ENCODE data around the gene FMO4.
"Not testable (repeated sequence)": the region's sequence is repeated elsewhere in the genome, so short reads cannot be mapped to it uniquely, and the experiment has no call there.

FMO4 gene, protein sequence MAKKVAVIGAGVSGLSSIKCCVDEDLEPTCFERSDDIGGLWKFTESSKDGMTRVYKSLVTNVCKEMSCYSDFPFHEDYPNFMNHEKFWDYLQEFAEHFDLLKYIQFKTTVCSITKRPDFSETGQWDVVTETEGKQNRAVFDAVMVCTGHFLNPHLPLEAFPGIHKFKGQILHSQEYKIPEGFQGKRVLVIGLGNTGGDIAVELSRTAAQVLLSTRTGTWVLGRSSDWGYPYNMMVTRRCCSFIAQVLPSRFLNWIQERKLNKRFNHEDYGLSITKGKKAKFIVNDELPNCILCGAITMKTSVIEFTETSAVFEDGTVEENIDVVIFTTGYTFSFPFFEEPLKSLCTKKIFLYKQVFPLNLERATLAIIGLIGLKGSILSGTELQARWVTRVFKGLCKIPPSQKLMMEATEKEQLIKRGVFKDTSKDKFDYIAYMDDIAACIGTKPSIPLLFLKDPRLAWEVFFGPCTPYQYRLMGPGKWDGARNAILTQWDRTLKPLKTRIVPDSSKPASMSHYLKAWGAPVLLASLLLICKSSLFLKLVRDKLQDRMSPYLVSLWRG

DNA sequence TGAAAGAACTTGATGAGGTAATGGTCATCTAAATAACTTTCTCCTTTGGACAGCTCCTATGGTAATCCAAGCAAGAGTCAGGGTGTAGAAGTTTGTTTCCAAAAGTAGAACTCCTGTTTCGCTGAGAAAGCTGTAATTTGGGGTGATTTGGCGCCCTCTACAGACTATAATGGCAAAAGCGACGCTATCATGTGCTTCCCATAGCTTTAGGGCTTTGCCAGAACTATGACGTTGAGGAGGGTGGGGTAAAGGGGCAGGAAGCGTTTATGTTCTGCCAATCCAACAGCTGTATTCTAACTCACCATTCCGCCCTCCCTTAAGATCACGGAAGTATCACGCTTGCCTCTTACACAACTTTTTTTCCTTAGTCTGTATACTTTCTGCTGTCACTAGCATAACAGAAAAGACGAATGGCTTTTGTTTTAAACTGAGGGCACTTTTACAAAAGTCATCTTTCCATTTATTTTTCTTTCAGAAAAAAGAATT lies at the start of gene FMO4:
FMO4 (plus strand) TSS at position 349 of the 486 bp plus-strand sequence. CDS start 5,643 bp downstream, outside the sequence.
- Mint-ChIP-seq H3K27me3 (no peaks in the 10 kb centered on the region), H3K36me3 (peaks cover 6% of the 10 kb centered on the region)

DNA sequence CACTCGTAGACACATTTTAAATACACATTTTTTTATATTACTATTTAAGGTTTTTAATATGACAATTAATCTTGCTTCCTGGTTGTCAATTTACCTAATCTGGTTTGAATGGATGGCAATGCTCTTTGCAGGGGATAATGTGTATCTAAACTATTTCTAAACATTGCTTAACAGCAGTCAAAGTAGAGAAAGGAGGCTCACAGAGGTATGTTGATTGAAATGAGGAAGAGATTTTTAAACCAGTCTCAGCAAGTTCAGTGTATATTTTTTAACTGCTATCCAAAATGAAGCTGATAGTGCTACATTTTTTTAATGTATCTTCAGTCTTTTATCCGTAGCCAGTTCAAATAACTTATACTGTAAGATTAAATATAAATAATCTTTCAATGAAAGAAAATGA lies 48.3 kb upstream of the FMO4 start:
- Mint-ChIP-seq H3K27ac (no peak overlapping the region), H3K27me3 (peaks cover 8% of the 10 kb centered on the region), H3K9me3 (no peaks in the 10 kb centered on the region), H3K36me3 (no peaks in the 10 kb centered on the region), H3K4me1 (no peaks in the 10 kb centered on the region), H3K4me3 (no peak overlapping the region)
- DNase-seq (ENCODE audit: low spot score in 2 of 2) = no peak
- no peak for ATAC-seq (ENCODE audit: low read depth)

More for the DNA sequence above, at the start of gene FMO4:
- ATAC-seq (ENCODE audit: low read depth) (peak; percentile 99), DNase-seq (ENCODE audit: low spot score in 2 of 2) (peak; percentile 48 to 77)
- no peaks in the 10 kb centered on the region for H3K9me3 Mint-ChIP-seq
- peaks cover 4% of the 10 kb centered on the region for H3K4me1 Mint-ChIP-seq
- peak within 1 kb of the TSS; percentile 89 for H3K27ac Mint-ChIP-seq
- peak within 1 kb of the TSS; percentile 82 for H3K4me3 Mint-ChIP-seq

DNA sequence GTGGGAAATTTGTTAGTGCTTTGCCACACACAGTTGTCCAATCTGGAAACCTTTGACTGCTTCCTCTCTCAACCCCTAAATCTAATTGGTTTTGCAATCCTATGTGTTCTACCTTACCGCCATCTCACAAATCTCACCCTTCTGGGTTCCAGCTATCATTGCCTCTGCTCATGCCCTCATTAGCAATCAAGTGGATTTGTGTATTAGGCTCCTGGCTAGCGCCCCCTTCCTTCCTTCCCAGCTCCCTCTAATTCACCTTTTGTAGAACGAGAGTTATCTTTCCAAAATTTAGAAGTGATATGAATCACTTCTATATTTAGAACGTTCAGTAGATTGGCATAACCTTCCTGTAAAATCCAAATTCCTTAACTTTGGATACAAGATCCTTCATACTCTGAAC lies 47.1 kb upstream of the FMO4 start:
- H3K4me3 Mint-ChIP-seq = no peak overlapping the region
- DNase-seq (ENCODE audit: low spot score in 2 of 2) (no peak), ATAC-seq (ENCODE audit: low read depth) (no peak)
- no peaks in the 10 kb centered on the region for H3K4me1 Mint-ChIP-seq
- no peaks in the 10 kb centered on the region for H3K9me3 Mint-ChIP-seq
- peaks cover 2% of the 10 kb centered on the region for H3K36me3 Mint-ChIP-seq
- H3K27ac Mint-ChIP-seq = no peak overlapping the region
- H3K27me3 Mint-ChIP-seq = peaks cover 13% of the 10 kb centered on the region

DNA sequence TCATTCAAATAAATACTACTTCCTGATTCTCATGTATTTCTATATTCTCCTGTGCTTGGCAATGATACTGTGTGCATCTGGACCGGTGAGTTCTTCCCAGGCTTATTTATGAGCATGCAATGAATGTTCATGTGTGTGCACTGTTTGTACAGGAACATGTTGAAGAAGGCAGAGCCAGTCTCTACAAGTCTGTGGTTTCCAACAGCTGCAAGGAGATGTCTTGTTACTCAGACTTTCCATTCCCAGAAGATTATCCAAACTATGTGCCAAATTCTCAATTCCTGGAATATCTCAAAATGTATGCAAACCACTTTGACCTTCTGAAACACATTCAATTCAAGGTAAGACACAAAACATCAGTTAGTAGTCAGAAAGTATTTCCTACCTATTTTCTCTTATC lies 46.6 kb upstream of the FMO4 start:
- Mint-ChIP-seq H3K4me1 (no peaks in the 10 kb centered on the region), H3K27me3 (peaks cover 13% of the 10 kb centered on the region), H3K36me3 (peaks cover 2% of the 10 kb centered on the region), H3K4me3 (no peak overlapping the region), H3K9me3 (no peaks in the 10 kb centered on the region), H3K27ac (no peak overlapping the region)
- DNase-seq (ENCODE audit: low spot score in 2 of 2) (no peak), ATAC-seq (ENCODE audit: low read depth) (no peak)

DNA sequence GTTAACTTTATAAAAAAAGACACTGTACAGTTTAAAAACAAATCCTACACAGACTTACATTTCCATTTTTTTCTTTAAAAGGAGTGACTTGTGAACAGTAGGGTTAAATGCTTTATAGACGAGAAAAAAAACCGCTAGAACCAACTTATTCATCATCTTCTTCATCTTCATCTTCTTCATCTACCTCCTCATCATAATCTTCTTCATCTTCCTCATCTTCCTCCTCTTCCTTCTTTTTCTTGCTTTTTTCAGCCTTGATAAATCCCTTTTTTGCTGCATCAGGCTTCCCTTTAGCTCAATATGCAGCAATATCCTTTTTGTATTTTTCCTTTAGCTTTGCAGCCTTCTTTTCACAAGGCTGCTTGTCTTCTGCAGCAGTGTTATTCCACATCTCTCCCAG lies 43.2 kb upstream of the FMO4 start:
- ATAC-seq (ENCODE audit: low read depth) = no peak
- Mint-ChIP-seq H3K36me3 (peaks cover 2% of the 10 kb centered on the region), H3K4me3 (no peak overlapping the region), H3K9me3 (no peaks in the 10 kb centered on the region), H3K4me1 (no peaks in the 10 kb centered on the region), H3K27me3 (peaks cover 10% of the 10 kb centered on the region), H3K27ac (no peak overlapping the region)
- no peak for DNase-seq (ENCODE audit: low spot score in 2 of 2)

DNA sequence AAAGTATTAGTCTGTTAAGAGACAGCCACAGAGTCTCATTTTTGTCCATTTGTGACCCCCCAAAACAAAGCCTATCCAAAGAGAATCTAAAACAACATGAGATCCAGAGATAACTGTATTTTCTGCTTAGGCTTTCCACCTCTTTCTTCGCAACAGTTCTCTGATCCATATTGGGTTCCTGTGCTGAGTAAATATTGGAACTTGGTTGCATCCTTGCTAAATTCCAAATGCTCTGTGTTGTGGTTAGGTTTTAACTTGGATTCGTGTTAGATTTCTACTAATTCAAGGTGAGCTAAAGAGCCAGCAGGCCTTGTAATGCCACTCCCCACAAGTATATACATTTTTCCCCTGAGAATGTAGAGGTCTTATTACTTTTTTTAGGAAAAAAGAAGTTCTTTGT lies 36.4 kb upstream of the FMO4 start:
- no peak for DNase-seq (ENCODE audit: low spot score in 2 of 2)
- H3K9me3 Mint-ChIP-seq = no peaks in the 10 kb centered on the region
- H3K27ac Mint-ChIP-seq = no peak overlapping the region
- peaks cover 2% of the 10 kb centered on the region for H3K27me3 Mint-ChIP-seq
- H3K4me3 Mint-ChIP-seq = no peak overlapping the region
- H3K4me1 Mint-ChIP-seq = peaks cover 8% of the 10 kb centered on the region
- no peak for ATAC-seq (ENCODE audit: low read depth)
- no peaks in the 10 kb centered on the region for H3K36me3 Mint-ChIP-seq

DNA sequence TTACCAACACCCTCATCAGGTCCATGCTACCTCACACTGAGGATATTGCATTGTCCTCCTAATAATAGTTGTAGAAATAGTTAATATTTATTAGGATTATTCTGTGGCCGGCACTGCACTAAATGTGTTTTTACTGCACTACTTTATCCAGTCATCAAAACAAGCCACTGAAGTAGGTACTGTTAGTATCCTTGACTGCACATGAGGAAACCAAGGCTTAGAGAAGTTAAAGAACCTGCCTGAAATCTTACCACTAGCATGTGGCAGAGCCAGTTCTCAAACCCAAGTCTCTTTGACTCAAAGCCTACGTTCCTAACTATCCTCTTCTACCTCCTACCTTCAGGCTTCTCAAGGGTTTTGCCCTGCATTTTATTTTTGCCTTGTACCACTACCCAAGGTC lies 34.7 kb upstream of the FMO4 start:
- Mint-ChIP-seq H3K9me3 (no peaks in the 10 kb centered on the region), H3K4me1 (peaks cover 8% of the 10 kb centered on the region), H3K4me3 (peak overlapping the region; percentile 37), H3K27ac (no peak overlapping the region), H3K27me3 (peaks cover 2% of the 10 kb centered on the region), H3K36me3 (no peaks in the 10 kb centered on the region)
- DNase-seq (ENCODE audit: low spot score in 2 of 2) (no peak), ATAC-seq (ENCODE audit: low read depth) (no peak)

DNA sequence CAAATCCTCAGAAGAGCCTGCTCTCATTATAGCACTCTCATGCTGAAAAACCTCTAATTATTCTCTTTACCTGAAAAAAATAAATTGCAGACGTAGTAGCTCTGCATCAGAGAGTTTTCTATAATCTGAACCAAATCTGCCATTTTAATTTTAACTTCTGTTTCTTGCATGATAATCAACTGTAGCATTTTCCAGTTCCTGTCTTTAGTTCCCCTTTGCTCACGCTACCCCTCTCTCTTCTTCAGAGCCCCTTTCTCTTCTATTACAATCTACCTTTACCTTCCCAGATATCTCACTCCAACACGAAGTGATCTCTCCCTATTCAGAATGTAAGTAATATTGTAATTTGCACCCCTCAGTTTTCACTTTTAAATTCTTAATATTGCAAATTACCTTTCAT lies 34.3 kb upstream of the FMO4 start:
- Mint-ChIP-seq H3K4me1 (peaks cover 8% of the 10 kb centered on the region), H3K9me3 (no peaks in the 10 kb centered on the region), H3K36me3 (no peaks in the 10 kb centered on the region), H3K4me3 (peak overlapping the region; percentile 37), H3K27ac (no peak overlapping the region), H3K27me3 (peaks cover 2% of the 10 kb centered on the region)
- DNase-seq (ENCODE audit: low spot score in 2 of 2) (no peak), ATAC-seq (ENCODE audit: low read depth) (peak; percentile 52)

DNA sequence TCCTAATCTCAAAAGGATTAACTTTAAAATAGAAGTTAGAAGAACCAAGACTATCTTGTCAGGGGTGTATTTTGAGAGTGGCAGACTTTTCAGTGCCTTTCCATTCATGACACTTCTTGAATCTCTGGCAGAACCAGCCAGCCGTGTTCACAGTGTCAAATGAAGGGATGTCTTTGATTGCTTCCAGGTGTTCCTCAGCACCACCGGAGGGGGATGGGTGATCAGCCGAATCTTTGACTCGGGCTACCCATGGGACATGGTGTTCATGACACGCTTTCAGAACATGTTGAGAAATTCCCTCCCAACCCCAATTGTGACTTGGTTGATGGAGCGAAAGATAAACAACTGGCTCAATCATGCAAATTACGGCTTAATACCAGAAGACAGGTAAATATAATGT lies 33.4 kb upstream of the FMO4 start:
- no peak overlapping the region for H3K27ac Mint-ChIP-seq
- no peak overlapping the region for H3K4me3 Mint-ChIP-seq
- H3K27me3 Mint-ChIP-seq = peaks cover 2% of the 10 kb centered on the region
- DNase-seq (ENCODE audit: low spot score in 2 of 2) (no peak), ATAC-seq (ENCODE audit: low read depth) (no peak)
- H3K4me1 Mint-ChIP-seq = peaks cover 8% of the 10 kb centered on the region
- no peaks in the 10 kb centered on the region for H3K36me3 Mint-ChIP-seq
- H3K9me3 Mint-ChIP-seq = no peaks in the 10 kb centered on the region

DNA sequence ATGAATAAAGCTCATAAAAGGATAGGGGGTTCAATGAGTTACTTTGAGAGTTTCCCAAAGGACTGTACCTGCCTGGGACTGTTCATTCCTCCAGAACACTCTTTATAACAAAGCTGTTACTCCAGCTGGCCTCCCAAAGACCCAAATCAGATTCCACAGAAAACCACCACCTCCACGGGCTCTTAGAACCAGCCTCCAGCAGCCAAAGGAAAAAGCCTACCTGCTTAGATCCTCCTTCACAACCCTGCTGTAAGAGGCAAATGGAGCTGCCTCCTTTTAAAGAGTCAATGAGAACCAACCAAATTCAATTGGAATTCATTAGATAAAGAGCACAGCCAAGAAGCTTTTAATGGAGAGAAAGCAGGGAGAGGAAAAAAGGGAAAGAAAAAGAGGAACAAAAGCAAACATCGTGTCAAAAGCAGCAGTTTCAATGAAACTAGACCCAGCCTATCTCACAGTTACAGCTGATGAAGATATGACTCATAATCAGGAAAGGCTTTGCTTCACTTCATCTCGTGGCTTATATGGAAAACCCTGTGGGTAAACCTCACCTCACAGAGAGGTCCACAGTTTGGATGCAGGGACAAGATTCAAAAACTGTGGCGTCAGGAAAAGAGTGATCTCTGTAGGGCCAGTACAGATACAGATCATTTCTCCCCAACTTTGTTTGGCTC lies 27.8 kb upstream of the FMO4 start:
- Mint-ChIP-seq H3K9me3 (no peaks in the 10 kb centered on the region), H3K4me3 (no peak overlapping the region), H3K4me1 (peaks cover 10% of the 10 kb centered on the region), H3K36me3 (no peaks in the 10 kb centered on the region), H3K27ac (no peak overlapping the region), H3K27me3 (peaks cover 2% of the 10 kb centered on the region)
- DNase-seq (ENCODE audit: low spot score in 2 of 2) (no peak), ATAC-seq (ENCODE audit: low read depth) (no peak)

DNA sequence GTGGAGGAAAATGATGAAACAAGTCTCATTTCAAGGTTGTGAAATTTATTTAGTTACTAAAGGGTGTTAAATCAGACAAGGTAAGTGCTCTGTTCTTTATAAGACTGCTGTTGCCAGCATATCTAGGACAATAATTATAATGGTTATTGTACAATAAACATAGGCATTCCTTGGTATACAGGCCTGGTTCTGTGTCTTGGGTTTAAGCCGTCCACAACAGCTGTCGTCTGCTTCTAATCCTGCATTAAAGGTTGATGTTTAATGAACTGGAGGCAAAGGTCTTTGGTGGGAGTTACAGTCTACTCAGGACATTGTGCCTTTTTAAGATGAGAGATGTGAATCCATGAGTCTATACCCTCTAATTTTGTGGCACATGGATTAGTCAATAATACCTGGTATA lies 23.4 kb upstream of the FMO4 start:
- Mint-ChIP-seq H3K36me3 (no peaks in the 10 kb centered on the region), H3K27me3 (peaks cover 12% of the 10 kb centered on the region), H3K4me3 (no peak overlapping the region), H3K4me1 (peaks cover 10% of the 10 kb centered on the region), H3K9me3 (no peaks in the 10 kb centered on the region), H3K27ac (no peak overlapping the region)
- no peak for ATAC-seq (ENCODE audit: low read depth)
- no peak for DNase-seq (ENCODE audit: low spot score in 2 of 2)

DNA sequence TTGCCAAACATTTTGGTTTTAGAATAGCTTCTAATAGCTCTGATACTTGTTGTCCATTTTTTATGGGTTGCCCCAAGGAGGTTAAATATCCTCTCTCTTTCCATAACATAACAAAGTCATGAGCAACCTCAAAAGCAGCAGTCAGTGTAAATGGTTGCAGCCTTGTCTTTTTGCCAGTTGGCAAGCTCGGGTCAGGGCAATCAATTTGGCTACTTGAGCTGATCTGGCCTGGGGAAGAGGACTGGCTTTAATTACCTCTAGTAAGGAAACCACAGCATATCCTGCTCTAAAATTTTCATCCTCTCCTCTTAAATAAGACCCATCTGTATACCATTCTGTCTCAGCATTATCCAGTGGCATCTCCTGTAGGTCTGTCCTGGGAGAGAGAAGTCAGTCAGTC lies 21.2 kb upstream of the FMO4 start:
- peaks cover 12% of the 10 kb centered on the region for H3K27me3 Mint-ChIP-seq
- H3K27ac Mint-ChIP-seq = no peak overlapping the region
- no peaks in the 10 kb centered on the region for H3K4me1 Mint-ChIP-seq
- H3K4me3 Mint-ChIP-seq = no peak overlapping the region
- H3K36me3 Mint-ChIP-seq = no peaks in the 10 kb centered on the region
- peaks cover under 1% of the 10 kb centered on the region for H3K9me3 Mint-ChIP-seq
- no peak for DNase-seq (ENCODE audit: low spot score in 2 of 2)
- no peak for ATAC-seq (ENCODE audit: low read depth)

DNA sequence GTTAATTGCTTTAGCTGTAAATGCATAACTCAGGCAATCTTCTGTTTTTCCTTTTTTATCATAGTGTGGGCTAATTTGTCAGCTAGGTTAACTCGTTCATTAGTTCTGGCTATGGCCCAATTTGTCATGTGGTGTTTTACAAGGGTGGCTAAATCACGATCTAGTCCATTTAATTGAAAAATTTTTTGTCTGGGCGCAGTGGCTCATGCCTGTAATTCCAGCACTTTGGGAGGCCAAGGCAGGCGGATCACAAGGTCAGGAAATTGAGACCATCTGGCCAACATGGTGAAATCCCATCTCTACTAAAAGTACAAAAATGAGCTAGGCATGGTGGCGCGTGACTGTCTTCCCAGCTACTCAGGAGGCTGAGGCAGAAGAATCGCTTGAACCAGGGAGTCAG lies 18.6 kb upstream of the FMO4 start:
- not testable (repeated sequence) for DNase-seq (ENCODE audit: low spot score in 2 of 2); ATAC-seq (ENCODE audit: low read depth); H3K4me3 Mint-ChIP-seq; H3K4me1 Mint-ChIP-seq; H3K27ac Mint-ChIP-seq; H3K36me3 Mint-ChIP-seq
- H3K9me3 Mint-ChIP-seq = peaks cover 11% of the 10 kb centered on the region
- peaks cover 10% of the 10 kb centered on the region for H3K27me3 Mint-ChIP-seq

DNA sequence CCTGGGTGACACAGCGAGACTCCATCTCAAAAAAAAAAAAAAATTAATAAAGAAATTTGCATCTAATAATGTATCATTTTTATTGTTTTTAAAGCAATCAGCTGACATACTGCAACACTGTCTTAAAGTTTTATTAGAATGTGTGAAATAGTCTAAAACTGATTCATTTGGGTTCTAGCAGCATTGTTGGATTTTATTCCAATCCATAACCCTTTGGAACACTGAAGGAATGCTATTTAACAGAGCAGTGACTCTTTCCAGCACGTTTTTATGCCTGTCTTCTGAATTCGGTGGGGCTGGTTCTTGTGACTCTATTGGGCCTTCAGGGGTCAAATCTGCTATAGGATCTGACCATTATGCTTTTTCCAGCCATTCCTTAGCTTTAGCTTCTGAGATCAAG lies 18.2 kb upstream of the FMO4 start:
- no peak overlapping the region for H3K27ac Mint-ChIP-seq
- H3K9me3 Mint-ChIP-seq = peaks cover 11% of the 10 kb centered on the region
- H3K4me1 Mint-ChIP-seq = no peaks in the 10 kb centered on the region
- DNase-seq (ENCODE audit: low spot score in 2 of 2) (no peak), ATAC-seq (ENCODE audit: low read depth) (no peak)
- peaks cover 2% of the 10 kb centered on the region for H3K36me3 Mint-ChIP-seq
- H3K4me3 Mint-ChIP-seq = no peak overlapping the region
- H3K27me3 Mint-ChIP-seq = peaks cover 10% of the 10 kb centered on the region

All from memory B cell (primary cell).